Measurements from ENCODE around the gene PARP1. TPM values are rescaled to one million over a fixed set of nuclear protein-coding genes. Genes with fewer than 3 reads are reported as not detected.

Gene PARP1
- total RNA-seq, 2 experiments from 2014 or later = 532 to 594 TPM

- Histone ChIP-seq H3K4me1 (ENCODE audit: insufficient read depth, low read length, poor library complexity, severe bottlenecking) (peaks cover 74% of the 10 kb centered on the region), H3K4me3 (ENCODE audit: low read depth, low read length, poor library complexity, severe bottlenecking) (peak overlapping the region; percentile 54), H4K20me1 (ENCODE audit: insufficient read depth, low read length) (no peaks in the 10 kb centered on the region), H3K4me2 (ENCODE audit: low read length) (peak overlapping the region; percentile 78), H3K9me3 (ENCODE audit: low read length) (peaks cover 20% of the 10 kb centered on the region; the same call in 1 of the 2 replicates), H3K27ac (ENCODE audit: low read depth, low read length, poor library complexity, severe bottlenecking) (peak overlapping the region; percentile 92), H3K36me3 (ENCODE audit: insufficient read depth, low read length) (no peaks in the 10 kb centered on the region; the same call in 1 of the 2 replicates), H3K9me2 (ENCODE audit: insufficient read depth, low read length) (no peaks in the 10 kb centered on the region), H3K79me2 (ENCODE audit: insufficient read depth, low read depth, low read length) (no peaks in the 10 kb centered on the region), H2AFZ (ENCODE audit: low read length) (no peak overlapping the region; the same call in 1 of the 2 replicates)
- DNase-seq (ENCODE audit: low spot score) = peak; percentile 66
- BruUV-seq (replicated peaks) = no TSS peak
- intact Hi-C loops (cut with micrococcal nuclease; ENCODE audit: unreplicated experiment) = loop anchor here (2.0 kb wide), 1 partner anchor 28 kb away; the partner anchor contains the start of gene PARP1
- CTCF ChIA-PET (ENCODE audit: unreplicated experiment) = interaction anchor here (0.9 to 1.1 kb wide), 6 partner anchors 9 to 114 kb away, joined by 3 to 9 read pairs (median 4); partner anchors contain the start of gene PARP1
- TF ChIP-seq EZH2phosphoT487 (IDR thresholded peaks at IDR 0.05; ENCODE audit: borderline replicate concordance, low read depth, low read length) (no peak), CTCF (conservative IDR thresholded peaks at IDR 0.05; ENCODE audit: low read length) (0 out of 2 replicates have a peak, but pooled peaks have one; percentile 40)
- POLR2A ChIA-PET = interaction anchor here (0.6 to 2.9 kb wide), 16 partner anchors 8 to 327 kb away, joined by 3 to 25 read pairs (median 4); partner anchors contain the start of gene PARP1
These were observed 28.6 kb upstream of the PARP1 start for GRCh38 chr1:226436472-226436854.

DNA sequence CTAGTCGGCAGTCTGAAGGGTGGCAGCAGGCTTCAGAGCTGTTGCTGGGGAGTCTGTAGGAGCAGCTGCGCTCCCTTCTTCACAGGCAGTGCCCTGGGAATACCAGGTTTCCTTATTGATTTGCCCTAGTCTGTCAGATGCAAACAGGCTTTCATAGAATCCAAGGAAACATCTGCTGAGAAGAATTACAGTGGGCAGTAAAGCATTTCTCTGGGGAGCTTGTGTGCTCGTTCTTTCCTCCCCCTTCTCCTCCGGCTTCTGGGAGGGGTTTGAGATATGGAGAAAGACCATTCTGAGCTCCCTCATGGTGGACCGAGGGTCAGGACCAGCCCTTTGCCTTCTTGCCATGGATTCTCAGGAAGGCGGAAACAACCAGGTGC lies 25.4 kb upstream of the PARP1 start:
- H3K9me2 ChIP-seq (ENCODE audit: insufficient read depth, low read length) = no peaks in the 10 kb centered on the region
- POLR2A ChIA-PET = interaction anchor here (0.6 kb wide), 1 partner anchor 529 kb away, joined by 3 read pairs; no protein-coding TSS in a partner anchor
- intact Hi-C loops (cut with micrococcal nuclease; ENCODE audit: unreplicated experiment) = no loop called here
- DNase-seq (ENCODE audit: low spot score) = no peak
- BruUV-seq (replicated peaks) = no TSS peak
- H2AFZ ChIP-seq (ENCODE audit: low read length) = no peak overlapping the region
- H3K4me3 ChIP-seq (ENCODE audit: low read depth, low read length, poor library complexity, severe bottlenecking) = no peak overlapping the region
- H3K36me3 ChIP-seq (ENCODE audit: insufficient read depth, low read length) = no peaks in the 10 kb centered on the region; the same call in 1 of the 2 replicates
- no peak for TF ChIP-seq EZH2phosphoT487 (IDR thresholded peaks at IDR 0.05; ENCODE audit: borderline replicate concordance, low read depth, low read length)
- TF ChIP-seq CTCF (conservative IDR thresholded peaks at IDR 0.05; ENCODE audit: low read length) = no peak
- peaks cover 7% of the 10 kb centered on the region; the same call in 1 of the 2 replicates for H3K9me3 ChIP-seq (ENCODE audit: low read length)
- H3K4me1 ChIP-seq (ENCODE audit: insufficient read depth, low read length, poor library complexity, severe bottlenecking) = peaks cover 90% of the 10 kb centered on the region
- CTCF ChIA-PET (ENCODE audit: unreplicated experiment) = interaction anchor here (0.6 to 1.5 kb wide), 2 partner anchors 11 to 305 kb away, joined by 3 read pairs; no protein-coding TSS in a partner anchor
- no peak overlapping the region for H3K4me2 ChIP-seq (ENCODE audit: low read length)
- peak overlapping the region; percentile 28 for H3K27ac ChIP-seq (ENCODE audit: low read depth, low read length, poor library complexity, severe bottlenecking)
- H4K20me1 ChIP-seq (ENCODE audit: insufficient read depth, low read length) = no peaks in the 10 kb centered on the region
- no peaks in the 10 kb centered on the region for H3K79me2 ChIP-seq (ENCODE audit: insufficient read depth, low read depth, low read length)
